Raji (cell line): ENCODE measurements around the gene SATB2.

Experiments used
- POLR2A ChIP-seq: IDR thresholded peaks from 2 replicates; pipeline ENCODE4 v1.6.1; 2011; ENCODE audit warnings: low read depth, low read length, control low read depth; ENCODE audit not compliant: insufficient read depth

Gene SATB2

GRCh38 chr2:199308567-199308966 lies 149.2 kb downstream of the SATB2 start:
- no peak for TF ChIP-seq POLR2A

- no peak for TF ChIP-seq POLR2A
Measured at GRCh38 chr2:199307461-199307860, 150.3 kb downstream of the SATB2 start.

- TF ChIP-seq POLR2A, result no peak
Measured at GRCh38 chr2:199306116-199306515, 151.6 kb downstream of the SATB2 start.

- no peak for TF ChIP-seq POLR2A
Measured at GRCh38 chr2:199303728-199304177, 154.0 kb downstream of the SATB2 start.

- TF ChIP-seq POLR2A, result no peak
Measured at GRCh38 chr2:199302851-199303250, 154.9 kb downstream of the SATB2 start.

- TF ChIP-seq POLR2A, result no peak
Measured at GRCh38 chr2:199288424-199288823, 169.3 kb downstream of the SATB2 start.

GRCh38 chr2:199282309-199282708 lies 175.4 kb downstream of the SATB2 start:
- TF ChIP-seq POLR2A, result no peak

- no peak for TF ChIP-seq POLR2A
Measured at GRCh38 chr2:199279146-199279545, 178.6 kb downstream of the SATB2 start.

GRCh38 chr2:199278099-199278498 lies 179.6 kb downstream of the SATB2 start:
- no peak for TF ChIP-seq POLR2A

GRCh38 chr2:199273042-199273511 lies 184.7 kb downstream of the SATB2 start:
- no peak for TF ChIP-seq POLR2A

GRCh38 chr2:199261936-199262335 lies 195.8 kb downstream of the SATB2 start:
- no peak for TF ChIP-seq POLR2A

GRCh38 chr2:199261239-199261638 lies 196.5 kb downstream of the SATB2 start:
- TF ChIP-seq POLR2A, result no peak

GRCh38 chr2:199259671-199260070 lies 198.1 kb downstream of the SATB2 start:
- TF ChIP-seq POLR2A, result no peak

- no peak for TF ChIP-seq POLR2A
Measured at GRCh38 chr2:199258291-199258690, 199.4 kb downstream of the SATB2 start.

GRCh38 chr2:199257261-199258224 lies 200.2 kb downstream of the SATB2 start:
- no peak for TF ChIP-seq POLR2A

- no peak for TF ChIP-seq POLR2A
Measured at GRCh38 chr2:199230091-199230490, 227.6 kb downstream of the SATB2 start.

- TF ChIP-seq POLR2A, result no peak
Measured at GRCh38 chr2:199228887-199229819, 228.6 kb downstream of the SATB2 start.
